A549 (cell line): Measurements from ENCODE around the gene SEC63.

ENCODE experiments used
- EP300 ChIP-seq, 2 experiments: fragments of >200 bp; sonication (Bioruptor Twin); formaldehyde crosslinking; IDR thresholded peaks; 2 replicates in 1 of 2; 3 replicates in 1 of 2; pipeline ENCODE4 v1.6.1; 2016 to 2017
- KDM5A ChIP-seq: fragments of 200-600 bp; sonication (generic); IDR thresholded peaks from 2 replicates; pipeline ENCODE4 v1.6.1; 2016; ENCODE audit warnings: antibody characterized with exemption, mild to moderate bottlenecking
- POLR2A ChIP-seq: IDR thresholded peaks from 2 replicates; pipeline ENCODE4 v1.6.1; 2012; ENCODE audit warnings: mild to moderate bottlenecking, low read length
- RAD21 ChIP-seq, 2 experiments: fragments of >200 bp in 1 of 2; sonication (Bioruptor Twin) in 1 of 2; formaldehyde crosslinking in 1 of 2; IDR thresholded peaks in 1 of 2; conservative IDR thresholded peaks in 1 of 2; 2 replicates in 1 of 2; 3 replicates in 1 of 2; pipeline ENCODE4 v1.6.1; 2012 to 2018; ENCODE audit warnings: inconsistent platforms in 1 of 2
- SMC3 ChIP-seq: fragments of >200 bp; sonication (Bioruptor Twin); formaldehyde crosslinking; IDR thresholded peaks from 3 replicates; pipeline ENCODE4 v1.6.1; 2018; ENCODE audit warnings: inconsistent platforms
- TF ChIP-seq, protein P1 (sequence below): IDR thresholded peaks from 2 replicates; pipeline ENCODE4 v1.6.1; 2012
- TF ChIP-seq, protein P2 (sequence below): fragments of >200 bp; sonication (Bioruptor Twin); formaldehyde crosslinking; IDR thresholded peaks from 3 replicates; pipeline ENCODE4 v1.5.1; 2016
- TF ChIP-seq, protein P3 (sequence below): IDR thresholded peaks from 2 replicates; pipeline ENCODE4 v1.6.1; 2012; ENCODE audit warnings: low read depth, borderline replicate concordance

DNA sequence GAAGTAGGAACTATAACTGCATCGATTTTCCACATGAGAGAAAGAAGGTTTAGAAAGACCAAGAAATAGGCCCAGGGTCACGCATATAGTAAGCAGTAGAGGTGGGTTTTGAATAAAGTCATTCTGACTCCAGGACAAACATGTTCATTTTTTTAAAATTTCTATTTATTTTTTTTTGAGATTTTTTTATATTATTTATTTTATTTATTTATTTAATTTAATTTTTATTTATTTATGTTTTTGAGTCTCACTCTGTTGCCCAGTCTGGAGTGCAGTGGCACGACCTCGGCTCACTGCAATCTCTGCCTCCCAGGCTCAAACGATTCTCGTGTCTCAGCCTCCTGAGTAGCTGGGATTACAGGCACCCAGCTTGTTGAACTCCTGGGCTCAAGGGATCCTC is 13.2 kb upstream of the SEC63 start:
- TF ChIP-seq SMC3: no peak
- TF ChIP-seq, protein P1, sequence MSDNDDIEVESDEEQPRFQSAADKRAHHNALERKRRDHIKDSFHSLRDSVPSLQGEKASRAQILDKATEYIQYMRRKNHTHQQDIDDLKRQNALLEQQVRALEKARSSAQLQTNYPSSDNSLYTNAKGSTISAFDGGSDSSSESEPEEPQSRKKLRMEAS: no peak
- TF ChIP-seq, protein P2, sequence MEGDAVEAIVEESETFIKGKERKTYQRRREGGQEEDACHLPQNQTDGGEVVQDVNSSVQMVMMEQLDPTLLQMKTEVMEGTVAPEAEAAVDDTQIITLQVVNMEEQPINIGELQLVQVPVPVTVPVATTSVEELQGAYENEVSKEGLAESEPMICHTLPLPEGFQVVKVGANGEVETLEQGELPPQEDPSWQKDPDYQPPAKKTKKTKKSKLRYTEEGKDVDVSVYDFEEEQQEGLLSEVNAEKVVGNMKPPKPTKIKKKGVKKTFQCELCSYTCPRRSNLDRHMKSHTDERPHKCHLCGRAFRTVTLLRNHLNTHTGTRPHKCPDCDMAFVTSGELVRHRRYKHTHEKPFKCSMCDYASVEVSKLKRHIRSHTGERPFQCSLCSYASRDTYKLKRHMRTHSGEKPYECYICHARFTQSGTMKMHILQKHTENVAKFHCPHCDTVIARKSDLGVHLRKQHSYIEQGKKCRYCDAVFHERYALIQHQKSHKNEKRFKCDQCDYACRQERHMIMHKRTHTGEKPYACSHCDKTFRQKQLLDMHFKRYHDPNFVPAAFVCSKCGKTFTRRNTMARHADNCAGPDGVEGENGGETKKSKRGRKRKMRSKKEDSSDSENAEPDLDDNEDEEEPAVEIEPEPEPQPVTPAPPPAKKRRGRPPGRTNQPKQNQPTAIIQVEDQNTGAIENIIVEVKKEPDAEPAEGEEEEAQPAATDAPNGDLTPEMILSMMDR: no peak
- TF ChIP-seq RAD21 (conservative IDR thresholded peaks at IDR 0.05 in 1 of 2, IDR thresholded peaks at IDR 0.05 in 1 of 2): no peak
- TF ChIP-seq EP300 (IDR thresholded peaks at IDR 0.05): no peak
- TF ChIP-seq, protein P3, sequence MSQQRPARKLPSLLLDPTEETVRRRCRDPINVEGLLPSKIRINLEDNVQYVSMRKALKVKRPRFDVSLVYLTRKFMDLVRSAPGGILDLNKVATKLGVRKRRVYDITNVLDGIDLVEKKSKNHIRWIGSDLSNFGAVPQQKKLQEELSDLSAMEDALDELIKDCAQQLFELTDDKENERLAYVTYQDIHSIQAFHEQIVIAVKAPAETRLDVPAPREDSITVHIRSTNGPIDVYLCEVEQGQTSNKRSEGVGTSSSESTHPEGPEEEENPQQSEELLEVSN: no peak
- no peak for TF ChIP-seq KDM5A
- no peak for TF ChIP-seq POLR2A
